Stimulated activated CD4-positive, alpha-beta T cell treated with anti-CD3 and anti-CD28 coated beads, Interleukin-4, amount 100 ng/mL, for 4 hours (primary cell): ENCODE results near the gene QRFP.
A peak's percentile ranks its signal among the peaks of the same experiment; 100 is the strongest.
"Not testable (repeated sequence)": the region's sequence is repeated elsewhere in the genome, so short reads cannot be mapped to it uniquely, and the experiment has no call there.

Experiments
- DNase-seq, 2 experiments: peaks; one replicate each; pipeline ENCODE4 v3.0.0-alpha.2; 2020

QRFP gene

DNA sequence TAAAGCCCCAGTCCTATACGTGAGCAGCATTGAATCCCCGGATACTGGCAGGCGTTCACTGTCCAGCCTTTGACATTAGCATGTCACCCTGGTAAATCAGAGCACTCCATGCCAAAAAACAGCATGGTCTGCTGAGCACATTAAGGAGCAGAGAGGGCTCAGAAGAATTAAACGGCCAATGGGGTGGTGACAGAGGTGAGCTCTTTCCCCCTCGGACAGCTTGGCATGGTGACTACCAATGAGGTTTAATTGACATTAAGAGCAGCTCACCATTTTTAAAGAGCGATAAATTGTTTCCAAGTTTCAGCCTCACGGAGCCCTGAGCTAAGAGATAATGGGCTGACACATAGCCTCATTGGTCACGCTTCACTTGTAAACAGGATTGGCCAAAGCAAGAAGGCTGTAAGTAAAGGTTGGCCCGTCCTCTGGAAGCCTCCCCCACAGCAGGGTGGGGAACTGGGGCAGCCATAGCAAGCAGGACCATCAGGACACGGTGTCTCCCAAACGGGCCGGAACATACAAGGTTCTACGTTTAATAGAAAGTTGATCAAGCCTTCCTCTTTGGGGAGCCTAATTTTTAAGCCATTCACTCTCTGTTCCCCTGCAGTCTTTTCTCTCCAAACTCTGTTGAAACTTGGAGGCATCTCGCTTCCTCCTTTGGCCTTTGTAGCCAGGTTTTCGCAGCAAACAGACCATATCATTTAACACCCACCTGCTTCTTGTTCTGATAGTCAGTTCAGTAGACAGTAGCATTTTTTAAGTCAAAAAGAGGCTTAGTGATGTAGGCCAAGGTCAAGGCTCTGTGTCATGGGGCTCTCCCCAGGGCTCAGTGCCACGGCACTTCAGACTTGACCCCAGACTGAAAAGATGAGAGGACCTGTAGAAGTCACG, 25.9 kb downstream of the QRFP start:
- no peak for DNase-seq

DNA sequence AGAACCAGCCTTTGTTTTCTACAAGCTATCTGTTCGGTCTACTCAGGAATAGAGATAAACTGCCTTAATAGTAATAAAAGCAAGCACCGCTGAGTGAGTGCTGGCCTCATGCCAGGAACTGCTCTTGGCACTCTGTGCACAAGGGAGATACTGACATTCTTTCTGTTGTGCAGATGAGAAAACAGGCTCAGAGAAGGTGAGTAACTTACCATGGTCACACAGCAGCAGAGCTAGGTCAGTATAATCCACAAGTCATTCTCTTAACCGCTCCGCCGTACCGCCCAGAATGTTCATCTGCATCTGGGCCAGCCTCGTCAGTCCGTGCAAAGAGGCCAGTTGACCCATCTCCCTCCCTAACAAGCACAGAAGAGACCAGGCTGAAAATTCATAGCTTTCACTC, 27.4 kb downstream of the QRFP start:
- DNase-seq: no peak

DNA sequence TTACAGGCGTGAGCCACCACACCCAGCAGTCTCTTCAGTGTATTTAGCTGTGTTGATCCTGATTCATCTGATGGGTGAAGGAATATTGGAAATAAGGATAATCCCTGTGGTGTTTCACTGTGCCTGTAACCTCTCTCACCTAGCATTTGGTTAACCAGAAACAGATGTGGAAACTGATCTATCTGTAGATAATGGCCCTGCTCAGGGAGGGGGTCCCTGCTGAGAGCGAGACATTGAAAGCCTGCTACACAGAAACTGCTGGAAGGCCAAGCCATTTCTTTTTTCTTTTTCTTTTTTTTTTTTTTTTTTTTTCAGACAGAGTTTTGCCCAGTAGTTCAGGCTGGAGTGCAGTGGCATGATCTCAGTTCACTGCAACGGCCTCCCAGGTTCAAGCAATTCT, 28.4 kb downstream of the QRFP start:
- no peak for DNase-seq

DNA sequence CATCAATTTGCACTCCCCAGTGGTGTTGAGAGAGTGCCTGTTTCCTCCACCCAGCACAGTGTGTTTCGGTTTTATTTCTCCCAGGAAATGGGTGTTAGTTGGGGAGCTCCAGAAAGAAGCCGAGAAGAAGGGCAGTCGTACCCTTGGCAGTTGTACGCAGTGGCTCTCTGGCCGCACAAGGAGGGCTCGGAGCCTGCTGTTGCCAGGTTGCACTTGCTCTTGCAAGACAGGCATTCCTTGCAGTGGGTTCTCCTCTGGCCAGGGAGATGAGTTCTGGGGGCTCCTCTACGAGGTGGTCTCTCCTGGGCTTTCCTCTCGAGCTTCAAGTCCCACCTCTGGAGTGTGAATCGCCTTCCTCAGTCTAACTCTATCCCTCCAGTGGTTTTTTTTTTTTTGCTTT, 29.1 kb downstream of the QRFP start:
- no peak for DNase-seq

GRCh38 chr9:130866474-130866965, 30.1 kb downstream of the QRFP start:
- peak; percentile 26 to 33 for DNase-seq

GRCh38 chr9:130865921-130866320, 30.7 kb downstream of the QRFP start:
- no peak for DNase-seq

DNA sequence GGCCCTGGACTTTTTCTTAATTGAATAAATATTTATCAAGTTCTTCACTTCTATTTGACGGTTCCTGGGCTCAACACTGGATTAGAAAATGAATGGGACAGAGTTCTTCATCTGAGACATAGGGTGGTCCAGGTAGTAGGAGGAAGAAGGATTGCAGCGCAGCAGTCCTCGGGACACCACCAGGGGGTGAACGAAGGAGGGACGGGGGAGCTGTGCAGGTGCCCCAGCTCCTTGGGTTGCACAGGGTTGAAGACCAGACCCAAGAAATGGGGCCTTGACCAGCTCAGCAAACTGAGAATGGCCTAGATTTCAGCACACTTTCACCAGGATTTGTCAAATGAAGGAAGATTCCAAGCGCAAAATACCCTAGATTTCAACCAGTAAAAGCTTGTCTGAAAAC, 32.1 kb downstream of the QRFP start:
- DNase-seq: no peak

DNA sequence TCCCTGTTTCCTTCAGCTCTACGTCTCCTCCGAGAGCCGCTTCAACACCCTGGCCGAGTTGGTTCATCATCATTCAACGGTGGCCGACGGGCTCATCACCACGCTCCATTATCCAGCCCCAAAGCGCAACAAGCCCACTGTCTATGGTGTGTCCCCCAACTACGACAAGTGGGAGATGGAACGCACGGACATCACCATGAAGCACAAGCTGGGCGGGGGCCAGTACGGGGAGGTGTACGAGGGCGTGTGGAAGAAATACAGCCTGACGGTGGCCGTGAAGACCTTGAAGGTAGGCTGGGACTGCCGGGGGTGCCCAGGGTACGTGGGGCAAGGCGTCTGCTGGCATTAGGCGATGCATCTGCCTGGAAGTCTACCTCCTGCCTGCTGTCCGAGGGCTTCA, 33.9 kb downstream of the QRFP start:
- no peak for DNase-seq

- no peak for DNase-seq
Observed at GRCh38 chr9:130862217-130862616, 34.4 kb downstream of the QRFP start.

- DNase-seq: no peak
Observed at GRCh38 chr9:130861372-130862180, 35.0 kb downstream of the QRFP start.

DNA sequence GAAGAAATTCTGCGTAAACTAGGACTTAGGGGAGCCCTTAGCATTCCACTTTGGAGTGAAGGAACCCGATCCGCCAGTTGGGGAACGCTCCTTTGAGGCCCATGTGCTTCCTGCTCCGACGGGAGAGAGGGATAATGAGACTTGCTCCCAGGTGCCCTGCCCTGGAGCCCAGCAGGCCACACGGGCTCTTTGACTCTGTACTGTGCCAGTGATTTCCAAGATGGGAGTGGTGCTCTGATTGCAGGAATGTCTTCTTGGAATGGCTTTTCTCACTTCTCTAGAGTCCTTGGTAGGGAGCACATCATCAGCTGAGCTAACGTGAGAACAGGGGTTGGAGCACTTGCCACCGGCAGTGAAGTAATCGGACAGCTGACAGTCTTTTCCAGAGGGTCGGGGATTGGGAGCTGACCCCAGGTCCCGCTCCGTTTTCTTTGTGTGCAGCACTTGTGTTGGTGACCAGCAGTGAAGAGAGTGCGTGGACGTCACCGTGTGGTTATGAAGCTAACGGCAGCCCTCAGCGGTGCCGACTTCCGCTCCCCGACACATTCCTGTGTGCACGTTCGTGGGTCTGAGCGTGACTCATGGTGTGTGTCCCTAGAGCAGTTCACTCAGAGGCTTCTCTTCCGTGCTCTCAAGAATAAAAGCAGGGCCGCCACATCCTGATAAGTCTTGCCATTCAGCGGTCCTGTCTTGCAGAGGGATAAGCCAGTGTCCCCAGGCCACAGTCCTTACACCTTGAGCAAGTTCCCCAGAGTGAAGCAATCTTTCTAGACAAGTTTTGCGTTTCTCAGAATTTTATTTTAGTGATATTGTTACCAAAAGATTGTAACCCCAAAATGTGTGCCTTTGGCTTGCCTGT, 35.9 kb downstream of the QRFP start:
- no peak for DNase-seq

DNA sequence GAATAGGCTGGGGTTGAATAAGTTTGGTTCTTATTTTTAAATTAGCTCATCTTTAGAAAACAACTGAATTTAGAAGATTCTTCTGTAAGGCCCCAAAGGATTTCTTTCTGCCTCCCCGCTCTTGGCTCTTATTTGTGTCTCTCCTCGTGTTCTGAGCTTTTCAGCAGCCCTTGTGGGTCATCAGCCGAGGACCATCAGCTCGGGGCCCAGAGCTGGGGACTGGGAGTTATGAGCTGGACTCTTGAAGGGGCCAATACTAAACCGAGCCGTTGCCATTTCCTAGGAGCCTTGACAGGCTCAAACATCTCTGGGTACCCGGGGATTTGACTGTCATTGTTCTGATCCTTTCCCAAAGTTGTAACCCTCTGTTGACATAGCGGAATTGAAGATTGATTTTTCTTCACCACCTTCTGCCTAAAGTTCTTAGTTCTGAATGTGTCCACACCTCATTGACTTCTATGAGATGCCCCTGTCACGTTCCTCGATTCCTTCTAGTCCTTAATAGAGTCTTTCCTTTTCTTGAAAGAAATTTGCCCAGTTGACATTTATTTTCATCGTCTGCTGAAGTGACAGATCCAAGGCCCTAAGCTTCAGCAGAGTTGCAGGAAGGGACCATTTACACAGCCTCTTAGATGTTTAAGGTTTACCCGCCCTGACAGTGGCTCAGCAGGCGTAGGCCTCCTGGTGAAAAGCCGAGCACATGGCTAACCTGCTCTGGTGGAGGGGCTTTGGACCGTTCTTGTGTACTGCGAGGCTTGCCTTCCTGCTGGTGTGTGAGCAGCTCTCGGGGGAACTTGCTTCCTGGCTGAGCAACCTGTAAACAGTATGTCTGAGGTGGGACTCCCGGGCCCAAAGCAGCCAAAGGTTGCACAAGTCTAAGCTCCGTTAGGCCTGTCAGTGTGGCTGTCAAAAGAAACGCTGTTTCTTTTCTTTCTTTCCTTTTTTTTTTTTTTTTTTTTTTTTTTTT, 37.6 kb downstream of the QRFP start:
- no peak for DNase-seq

DNA sequence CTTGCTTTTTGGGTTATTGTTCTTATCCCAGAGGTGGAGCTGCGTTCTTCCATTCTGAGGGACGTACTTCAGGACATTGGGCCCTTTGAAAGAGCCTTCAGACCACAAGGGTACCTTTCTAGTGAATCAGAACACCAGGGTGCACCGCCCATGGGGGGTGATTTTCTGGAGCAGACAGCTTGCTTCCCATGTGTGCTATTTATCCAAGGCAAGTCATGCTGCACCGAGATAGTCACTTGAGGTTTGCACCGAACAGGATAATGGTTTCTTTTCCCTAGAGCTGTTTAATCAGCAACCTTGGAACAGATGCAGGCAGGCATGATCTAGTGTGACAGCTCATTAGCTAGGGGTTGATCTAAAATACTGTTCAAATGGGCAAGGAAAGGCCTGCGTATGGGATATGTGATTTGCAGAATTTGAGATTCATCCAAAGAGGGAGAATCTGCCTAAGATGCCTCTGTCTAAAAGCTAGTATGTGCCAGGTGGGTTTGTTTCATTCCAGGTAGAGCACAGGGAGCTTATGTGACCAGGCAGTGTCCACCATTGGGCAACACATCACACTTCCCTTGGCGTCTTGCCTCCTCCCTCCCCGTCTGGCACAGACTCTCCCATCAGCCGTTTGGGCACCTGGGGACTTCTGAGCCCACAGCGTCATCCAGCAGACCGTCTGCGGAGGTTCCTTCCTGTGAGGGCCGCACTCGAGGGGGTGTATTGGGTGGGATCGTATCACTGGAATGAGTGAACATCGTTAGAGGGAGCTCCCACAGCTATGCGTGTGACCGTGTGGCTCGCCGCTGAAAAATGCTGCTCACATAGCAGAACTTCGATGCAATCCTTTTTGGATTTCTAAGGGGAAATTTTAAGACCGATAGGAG, 38.5 kb downstream of the QRFP start:
- DNase-seq: no peak

- no peak for DNase-seq
Observed at GRCh38 chr9:130856474-130856873, 40.1 kb downstream of the QRFP start.

GRCh38 chr9:130854835-130855234, 41.8 kb downstream of the QRFP start:
- DNase-seq: no peak

- DNase-seq: no peak
Observed at GRCh38 chr9:130854092-130854491, 42.5 kb downstream of the QRFP start.

GRCh38 chr9:130852801-130853200, 43.8 kb downstream of the QRFP start:
- no peak for DNase-seq

DNA sequence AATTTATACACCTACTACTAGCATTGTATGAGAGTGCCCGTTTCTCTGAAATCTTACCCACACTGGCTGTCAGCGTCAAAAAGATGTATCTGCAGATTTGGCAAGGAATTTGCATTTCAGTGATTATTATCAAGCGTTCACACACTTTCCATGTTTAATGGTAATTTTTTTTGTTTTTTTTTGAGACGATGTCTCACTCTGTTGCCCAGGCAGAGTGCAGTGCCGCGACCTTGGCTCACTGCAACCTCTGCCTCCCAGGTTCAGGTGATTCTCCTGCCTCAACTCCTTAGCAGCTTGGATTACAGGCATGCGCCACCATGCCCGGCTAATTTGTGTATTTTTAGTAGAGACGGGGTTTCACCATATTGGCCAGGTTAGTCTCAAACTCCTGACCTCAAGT, 47.3 kb downstream of the QRFP start:
- DNase-seq: no peak

DNA sequence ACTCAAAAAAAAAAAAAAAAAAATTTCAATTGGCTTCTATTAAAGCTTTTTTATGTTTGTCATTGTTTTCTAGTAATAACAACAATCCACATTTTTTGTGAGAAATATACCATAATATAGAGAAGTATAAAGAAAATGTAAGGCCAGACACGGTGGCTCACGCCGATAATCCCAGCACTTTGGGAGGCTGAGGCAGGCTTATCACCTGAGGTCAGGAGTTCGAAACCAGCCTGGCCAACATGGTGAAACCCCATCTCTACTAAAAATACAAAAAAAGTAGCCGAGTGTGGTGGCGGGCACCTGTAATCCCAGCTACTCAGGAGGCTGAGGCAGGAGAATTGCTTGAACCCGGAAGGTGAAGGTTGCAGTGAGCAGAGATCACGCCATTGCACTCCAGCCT, 48.1 kb downstream of the QRFP start:
- not testable (repeated sequence) for DNase-seq
